Measurements from ENCODE around the gene SHANK3.
"Not testable (repeated sequence)": the region's sequence is repeated elsewhere in the genome, so short reads cannot be mapped to it uniquely, and the experiment has no call there.

The SHANK3 gene

DNA sequence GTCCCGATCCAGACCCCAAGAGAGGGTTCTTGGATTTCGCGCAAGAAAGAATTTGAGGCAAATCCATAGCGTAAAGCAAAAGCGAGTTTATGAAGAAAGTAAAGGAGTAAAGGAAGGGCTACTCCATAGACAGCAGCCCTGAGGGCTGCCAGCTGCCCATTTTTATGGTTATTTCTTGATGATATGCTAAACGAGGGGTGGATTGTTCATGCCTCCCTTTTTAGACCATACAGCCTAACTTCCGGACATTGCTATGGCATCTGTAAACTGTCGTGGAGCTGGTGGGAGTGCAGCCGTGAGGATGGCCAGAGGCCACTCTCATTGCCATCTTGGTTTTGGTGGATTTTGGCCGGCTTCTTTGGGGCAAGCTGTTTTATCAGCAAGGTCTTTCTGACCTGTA, 19.4 kb upstream of the SHANK3 start:
- DNase-seq (ENCODE audit: low read depth, low spot score), result no peak

DNA sequence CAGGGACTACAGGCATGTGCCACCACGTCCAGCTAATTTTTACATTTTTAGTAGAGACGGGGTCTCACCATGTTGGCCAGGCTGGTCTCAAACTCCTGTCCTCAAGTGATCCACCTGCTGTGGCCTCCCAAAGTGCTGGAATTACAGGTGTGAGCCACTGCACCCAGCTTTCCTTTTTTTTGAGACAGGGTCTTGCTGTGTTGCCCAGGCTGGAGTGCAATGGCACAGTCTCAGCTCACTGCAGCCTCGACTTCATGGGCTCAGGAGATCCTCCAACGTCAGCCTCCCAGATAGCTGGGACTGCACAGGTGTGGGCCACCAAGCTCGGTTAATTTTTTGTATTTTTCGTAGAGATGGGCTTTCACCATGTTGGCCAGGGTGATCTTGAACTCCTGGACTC, 18.0 kb upstream of the SHANK3 start:
- DNase-seq (ENCODE audit: low read depth, low spot score), result not testable (repeated sequence)

DNA sequence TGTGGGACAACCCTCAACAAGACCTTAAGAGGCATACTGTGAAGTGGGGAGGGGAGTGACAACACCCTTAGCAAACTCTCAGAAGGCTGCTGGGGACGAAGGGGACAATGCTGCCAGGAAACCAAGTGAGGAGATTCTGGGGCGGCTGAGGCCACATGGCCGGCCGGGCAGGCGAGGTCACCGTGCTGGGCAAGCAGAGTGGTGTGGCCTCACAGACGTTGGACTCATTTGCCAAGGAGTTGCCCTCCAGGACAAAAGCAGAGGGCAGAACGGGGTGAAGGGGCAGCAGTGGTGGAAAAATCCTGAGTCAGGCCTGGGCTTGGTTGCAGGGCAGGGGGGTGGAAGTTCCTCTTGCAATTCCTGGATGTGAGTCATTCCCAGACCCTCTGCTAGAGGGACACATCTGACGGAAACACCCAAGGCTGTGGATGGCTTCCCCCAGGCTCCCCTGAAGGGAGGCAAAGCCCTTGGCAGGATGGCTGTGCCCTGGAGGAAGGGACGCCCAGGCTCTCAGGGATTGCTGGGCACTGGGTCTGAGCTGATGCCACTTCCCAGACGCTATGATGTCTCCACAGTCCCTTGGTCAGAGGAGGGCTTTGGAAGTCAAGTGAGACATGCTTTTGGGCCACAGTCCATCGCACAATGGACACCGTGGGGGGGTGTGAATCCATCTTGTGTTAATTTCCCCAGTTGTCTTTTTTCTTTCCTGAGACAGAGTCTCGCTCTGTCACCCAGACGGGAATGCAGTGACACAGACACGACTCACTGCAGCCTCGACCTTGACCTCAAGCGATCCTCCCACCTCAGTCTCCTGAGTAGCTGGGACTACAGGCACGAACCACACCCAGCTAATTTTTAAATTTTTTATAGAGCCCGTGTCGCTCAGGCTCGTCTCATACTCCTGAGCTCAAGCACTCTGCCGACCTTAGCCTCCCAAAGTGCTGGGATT, 16.2 kb upstream of the SHANK3 start:
- DNase-seq (ENCODE audit: low read depth, low spot score), result no peak

DNA sequence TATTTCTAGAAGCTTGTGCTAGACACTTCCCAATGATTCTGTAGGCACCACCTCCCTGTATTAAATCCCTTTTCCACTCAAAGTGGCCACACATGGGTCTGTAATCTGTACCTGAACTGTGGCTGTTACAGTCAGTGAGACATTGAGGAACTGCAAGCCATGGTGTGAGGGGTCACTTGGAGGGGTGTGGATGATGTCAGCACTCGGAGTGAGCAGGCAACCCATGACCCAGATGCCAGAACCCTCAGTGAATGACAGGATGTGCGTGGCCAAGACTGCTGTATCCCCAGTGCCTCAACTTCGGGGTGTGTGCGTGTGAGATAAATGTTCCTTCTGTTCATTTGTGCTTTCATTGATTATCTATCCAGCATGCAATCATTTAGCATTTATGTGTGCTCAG, 14.7 kb upstream of the SHANK3 start:
- no peak for DNase-seq (ENCODE audit: low read depth, low spot score)

DNA sequence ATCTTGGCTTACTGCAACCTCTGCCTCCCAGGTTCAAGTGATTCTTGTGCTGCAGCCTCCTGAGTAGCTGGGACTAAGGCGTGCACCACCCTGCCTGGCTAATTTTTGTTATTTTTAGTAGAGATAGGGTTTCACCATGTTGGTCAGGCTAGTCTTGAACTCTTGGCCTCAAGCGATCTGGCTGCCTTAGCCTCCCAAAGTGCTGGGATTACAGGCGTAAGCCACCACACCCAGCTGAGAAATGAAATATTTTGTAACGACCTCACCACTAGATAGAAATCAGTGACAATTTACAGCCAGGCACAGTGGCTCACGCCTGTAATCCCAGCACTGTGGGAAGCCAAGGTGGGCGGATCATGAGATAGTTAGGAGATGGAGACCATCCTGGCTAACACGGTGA, 12.9 kb upstream of the SHANK3 start:
- not testable (repeated sequence) for DNase-seq (ENCODE audit: low read depth, low spot score)

DNA sequence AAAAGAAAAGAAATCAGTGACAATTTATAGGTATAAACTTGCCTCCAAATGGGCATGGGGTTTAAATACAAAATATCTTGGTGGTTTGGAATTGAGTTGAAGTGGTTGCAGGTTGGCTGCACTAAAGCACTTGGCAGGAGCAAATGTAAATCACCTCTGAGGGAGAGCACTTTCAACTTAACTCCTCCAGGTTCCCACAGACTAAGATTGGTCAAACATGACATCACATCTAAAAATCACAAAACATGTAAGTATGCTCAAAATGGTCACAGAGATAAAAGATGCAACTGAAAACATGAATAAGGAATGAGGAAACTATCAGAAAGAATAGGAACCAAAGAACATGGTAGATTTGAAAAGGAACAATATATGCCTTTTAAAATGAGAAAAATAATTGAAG, 12.3 kb upstream of the SHANK3 start:
- no peak for DNase-seq (ENCODE audit: low read depth, low spot score)

DNA sequence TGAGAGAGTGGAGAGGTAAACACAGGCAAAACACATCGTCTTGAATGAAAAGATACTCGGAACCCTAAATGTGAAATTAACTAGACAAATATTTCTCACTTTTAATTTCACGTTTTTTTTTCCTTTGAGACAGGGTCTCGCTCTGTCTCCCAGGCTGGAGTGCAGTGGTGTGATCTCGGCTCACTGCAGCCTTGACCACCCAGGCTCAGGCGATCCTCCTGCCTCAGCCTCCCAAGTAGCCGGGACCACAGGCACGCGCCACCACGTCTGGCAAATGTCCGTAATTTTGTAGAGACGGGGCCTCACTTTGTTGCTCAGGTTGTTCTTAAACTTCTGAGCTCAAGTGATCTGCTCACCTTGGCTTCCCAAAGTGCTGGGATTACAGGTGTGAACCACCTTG, 7.4 kb upstream of the SHANK3 start:
- no peak for DNase-seq (ENCODE audit: low read depth, low spot score)

DNA sequence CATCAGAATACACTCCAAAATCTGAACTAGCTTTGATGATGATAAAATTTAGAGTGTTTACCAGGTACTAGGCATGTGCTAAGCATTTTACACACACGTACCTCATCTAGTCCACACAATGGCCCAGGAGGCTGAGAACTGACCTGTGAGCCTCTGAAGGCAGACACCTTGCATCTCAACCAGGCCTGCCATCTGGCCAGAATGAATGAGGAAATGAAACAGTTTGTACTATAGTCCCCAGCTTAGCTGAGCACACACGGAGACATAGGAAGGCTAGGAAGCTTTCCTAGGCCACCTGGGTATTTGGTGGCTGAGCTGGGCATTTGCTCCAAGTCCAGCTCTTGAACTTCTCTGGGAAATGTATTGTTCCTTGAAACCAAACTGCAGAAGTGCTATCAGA, 6.9 kb upstream of the SHANK3 start:
- no peak for DNase-seq (ENCODE audit: low read depth, low spot score)

DNA sequence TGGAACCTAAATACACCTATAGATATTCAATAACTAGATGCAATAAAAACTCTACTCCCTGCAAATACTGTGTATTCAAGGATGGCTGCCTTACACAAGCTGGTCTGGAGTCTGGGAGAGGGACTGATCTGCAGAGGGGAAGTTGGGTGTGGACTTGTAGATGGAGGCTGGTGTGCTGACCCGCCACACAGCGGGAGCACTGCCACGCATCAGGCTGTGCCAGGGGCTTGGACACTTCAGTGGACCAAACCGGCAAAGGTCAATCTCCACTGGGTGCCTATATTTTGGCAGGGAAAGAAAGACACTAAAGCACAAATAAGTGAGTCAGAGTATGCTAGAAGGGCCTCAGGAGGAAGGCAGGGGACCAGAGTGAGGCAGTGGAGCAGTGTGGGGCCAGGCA, 2.1 kb upstream of the SHANK3 start:
- no peak for DNase-seq (ENCODE audit: low read depth, low spot score)

DNA sequence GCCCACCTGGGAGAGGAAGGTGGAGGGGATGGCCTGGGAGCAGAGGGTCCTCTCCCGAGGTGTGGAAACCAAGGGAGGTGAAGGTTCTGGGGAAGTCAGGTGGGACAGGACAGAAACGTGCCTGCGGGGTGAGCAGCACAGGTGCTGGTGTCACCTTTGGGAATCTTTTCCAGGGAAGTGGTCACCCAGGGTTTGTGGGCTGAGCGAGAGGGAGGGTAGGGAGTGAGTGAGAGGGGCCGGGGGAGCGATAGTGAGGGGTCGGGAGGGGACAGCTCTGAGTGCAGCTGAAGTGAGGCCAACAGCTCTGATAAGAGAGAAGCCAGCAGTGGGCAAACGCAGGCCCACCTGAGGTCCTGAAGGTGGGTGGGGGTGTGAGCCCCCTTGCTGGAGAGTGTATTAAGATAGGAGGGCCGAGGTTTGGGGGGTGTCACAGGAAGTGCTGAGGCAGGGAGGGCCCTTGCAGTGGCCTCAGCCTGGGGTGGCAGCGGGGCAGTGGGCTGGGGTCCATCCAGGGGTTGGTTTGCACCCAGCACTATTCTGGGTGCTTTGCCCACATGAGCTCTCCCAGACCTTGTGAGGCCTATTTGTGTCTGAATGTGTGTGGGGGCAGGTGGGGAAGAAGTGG, 1.6 kb upstream of the SHANK3 start:
- DNase-seq (ENCODE audit: low read depth, low spot score), result no peak

DNA sequence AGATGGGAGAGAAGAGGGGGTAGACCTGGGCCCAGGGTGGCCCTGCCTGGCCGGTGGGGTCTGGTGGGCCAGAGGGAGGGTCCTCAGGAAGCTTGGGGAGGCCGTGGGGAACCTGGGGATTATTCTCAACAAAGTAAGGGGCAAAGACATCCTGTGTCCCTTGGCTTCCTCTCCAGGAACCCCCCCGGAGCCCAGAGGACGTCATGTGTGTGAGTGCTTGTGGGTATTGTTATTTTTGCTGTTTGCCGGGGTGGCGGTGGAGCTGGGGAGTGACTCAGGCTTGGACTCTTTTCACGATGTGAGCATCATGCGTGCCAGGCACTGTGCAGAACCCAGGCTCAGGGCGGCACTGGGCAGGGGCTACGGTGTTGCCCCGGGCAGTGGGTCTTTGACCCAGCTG, 982 bp upstream of the SHANK3 start:
- DNase-seq (ENCODE audit: low read depth, low spot score), result no peak

DNA sequence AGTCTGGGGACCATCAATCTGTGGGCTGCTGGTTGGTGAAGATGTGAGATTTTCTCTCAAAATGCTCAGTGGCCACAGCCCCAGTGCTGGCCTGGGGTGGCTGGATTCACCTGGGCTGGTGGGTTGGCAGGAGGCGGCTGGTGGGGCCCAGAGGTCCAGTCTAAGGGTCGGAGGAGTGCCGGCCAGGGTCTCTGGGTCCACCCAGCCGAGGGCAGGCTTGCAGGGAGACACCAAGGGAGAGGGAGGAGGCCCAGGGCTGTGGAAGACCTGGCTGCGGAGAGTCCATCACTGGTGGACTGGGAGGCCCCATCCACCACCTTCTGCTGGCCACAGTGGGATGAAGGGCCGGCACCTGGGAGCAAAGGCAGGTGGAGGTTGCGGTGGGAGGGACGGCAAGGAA, 582 bp upstream of the SHANK3 start:
- no peak for DNase-seq (ENCODE audit: low read depth, low spot score)

DNA sequence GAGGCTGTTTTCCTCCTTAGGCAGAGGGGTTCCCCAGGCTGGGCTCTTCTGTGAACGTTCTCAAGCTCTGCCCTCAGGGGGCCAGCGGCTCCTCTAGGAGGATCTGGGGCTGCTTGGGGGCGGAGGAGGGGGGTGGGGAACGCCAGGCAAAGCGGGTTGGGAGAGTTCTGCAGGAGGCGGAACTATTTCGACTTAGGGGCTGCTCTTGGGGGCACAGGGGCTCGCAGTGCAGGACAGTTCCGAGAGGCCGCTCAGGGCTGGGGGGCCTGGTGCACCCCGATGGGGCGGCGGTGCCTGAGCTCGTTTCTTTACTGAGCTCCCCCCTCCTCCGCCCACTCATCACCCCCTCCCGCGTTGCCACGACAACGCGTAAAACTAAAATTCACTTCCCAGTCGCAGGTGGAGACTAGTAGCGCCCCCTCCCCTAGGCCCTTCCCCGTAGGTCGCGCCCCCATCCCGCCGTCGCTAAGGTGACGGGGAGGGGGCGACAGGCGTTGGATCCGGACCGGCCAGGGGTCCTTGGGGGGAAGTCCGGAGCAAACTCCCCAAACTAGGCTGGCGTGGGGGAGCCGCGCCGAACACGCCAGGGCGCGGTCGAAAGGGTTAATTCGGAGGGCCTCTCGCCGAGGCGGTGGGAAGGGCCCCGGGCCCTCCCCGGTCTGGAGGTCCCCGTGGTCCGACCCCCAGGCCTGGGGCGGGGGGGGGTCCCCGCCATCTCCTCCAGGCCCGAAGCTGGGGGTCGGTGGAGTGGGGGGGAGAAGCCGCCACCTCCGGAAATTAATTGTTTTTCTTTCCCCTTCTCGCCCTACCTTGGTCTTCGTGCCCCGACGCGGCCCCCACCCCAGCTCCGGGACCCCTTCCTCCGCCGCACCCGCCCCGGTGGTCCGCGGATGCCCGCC, 857 bp downstream of the SHANK3 start:
- DNase-seq (ENCODE audit: low read depth, low spot score), result no peak

DNA sequence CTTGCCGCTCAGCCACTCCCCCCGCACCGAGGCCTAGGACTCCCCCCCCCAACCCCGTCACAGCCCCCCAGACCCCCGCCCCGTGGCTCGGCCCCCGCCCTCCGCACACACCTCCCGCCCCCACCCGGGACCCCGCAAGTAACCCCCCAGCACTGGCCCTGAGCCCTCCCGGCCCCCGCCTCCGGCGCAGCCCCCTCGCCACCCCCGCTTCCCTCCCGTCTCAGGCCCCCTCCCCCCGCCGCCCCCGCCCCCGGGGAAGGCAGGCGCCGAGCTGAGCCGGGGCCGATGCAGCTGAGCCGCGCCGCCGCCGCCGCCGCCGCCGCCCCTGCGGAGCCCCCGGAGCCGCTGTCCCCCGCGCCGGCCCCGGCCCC, 1.5 kb downstream of the SHANK3 start:
- DNase-seq (ENCODE audit: low read depth, low spot score), result no peak

DNA sequence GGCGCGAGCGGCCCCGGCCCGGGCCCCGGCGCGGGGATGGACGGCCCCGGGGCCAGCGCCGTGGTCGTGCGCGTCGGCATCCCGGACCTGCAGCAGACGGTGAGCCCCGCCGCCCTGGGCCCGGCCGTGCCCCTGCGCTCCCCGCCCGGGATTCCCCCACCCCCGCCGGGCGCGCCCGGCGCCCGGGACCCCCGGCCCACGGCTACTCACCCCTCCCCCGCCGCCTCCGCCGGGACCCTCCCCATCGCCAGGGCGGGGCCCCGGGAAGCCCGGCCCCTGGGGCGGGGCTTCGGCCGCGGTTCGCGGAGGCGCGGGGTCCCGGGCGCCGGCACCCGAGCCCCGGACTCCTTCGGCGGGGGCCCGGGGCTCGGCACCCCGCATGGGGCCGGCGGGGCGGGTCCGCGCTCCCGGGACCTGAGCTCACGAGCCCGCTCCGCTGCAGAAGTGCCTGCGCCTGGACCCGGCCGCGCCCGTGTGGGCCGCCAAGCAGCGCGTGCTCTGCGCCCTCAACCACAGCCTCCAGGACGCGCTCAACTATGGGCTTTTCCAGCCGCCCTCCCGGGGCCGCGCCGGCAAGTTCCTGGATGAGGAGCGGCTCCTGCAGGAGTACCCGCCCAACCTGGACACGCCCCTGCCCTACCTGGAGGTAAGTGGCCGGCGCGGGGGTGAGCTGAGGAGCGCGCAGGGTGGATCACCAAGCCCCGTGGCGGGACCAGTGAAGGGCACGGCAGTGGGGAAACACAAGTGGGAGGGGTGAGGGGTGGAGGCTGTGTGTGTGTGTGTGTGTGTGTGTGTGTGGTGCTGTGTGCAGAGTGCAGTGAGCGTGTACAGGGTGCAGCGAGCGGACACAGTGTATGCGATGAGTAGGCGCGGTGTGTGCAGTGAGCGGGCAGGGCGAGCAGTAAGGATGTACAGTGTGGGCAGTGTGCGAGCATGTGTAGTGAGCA, 2.3 kb downstream of the SHANK3 start:
- no peak for DNase-seq (ENCODE audit: low read depth, low spot score)

DNA sequence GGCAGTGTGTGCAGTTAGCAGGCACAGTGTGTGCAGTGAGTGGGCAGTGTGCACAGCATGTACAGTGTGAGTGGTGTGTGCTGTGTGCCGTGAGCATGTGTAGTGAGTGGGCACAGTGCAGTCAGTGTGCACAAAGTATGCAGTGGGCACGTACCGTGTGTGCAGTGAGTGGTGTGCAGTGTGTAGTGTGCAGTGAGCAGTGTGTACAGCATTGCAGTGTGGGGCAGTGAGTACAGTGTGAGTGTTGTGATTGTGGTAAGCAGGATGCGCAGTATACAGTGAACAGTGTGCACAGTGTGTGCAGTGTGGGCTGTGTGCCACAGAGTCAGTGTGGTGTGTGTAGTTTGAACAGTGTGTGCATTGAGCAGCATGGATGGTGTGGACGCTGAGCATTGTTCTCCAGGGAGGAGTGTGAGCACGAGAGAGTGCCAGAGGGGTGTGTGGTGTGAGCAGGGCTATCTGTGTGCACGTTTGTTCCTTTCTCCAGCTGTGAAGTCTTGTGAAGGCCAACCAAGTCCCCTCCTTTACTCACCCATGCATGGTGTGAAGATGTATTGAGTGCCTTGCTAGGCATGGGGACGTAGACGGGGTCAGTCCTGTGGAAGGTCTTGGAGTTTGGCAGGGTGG, 3.0 kb downstream of the SHANK3 start:
- no peak for DNase-seq (ENCODE audit: low read depth, low spot score)

DNA sequence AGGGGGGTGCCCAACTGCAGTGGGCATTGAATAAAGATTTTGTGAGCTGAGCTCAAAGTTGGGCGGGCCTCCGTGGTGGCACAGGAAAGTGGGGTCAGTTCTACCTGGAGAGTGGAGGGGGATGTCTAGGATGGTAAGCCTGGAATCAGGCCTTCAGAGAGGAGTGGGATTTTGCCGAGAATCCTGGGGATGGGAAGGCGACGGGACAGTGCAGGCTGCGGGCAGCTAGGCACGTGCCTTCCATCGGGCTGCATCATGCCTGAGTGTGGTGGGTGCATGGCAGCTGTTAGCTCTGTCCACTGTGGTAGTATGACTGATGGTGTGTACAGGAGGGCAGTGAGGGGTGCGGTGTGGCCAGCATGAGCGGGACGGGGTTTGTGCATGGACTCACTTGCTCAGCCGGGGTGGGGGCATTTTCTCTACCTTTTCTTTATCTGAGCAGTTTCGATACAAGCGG, 3.6 kb downstream of the SHANK3 start:
- DNase-seq (ENCODE audit: low read depth, low spot score), result no peak

DNA sequence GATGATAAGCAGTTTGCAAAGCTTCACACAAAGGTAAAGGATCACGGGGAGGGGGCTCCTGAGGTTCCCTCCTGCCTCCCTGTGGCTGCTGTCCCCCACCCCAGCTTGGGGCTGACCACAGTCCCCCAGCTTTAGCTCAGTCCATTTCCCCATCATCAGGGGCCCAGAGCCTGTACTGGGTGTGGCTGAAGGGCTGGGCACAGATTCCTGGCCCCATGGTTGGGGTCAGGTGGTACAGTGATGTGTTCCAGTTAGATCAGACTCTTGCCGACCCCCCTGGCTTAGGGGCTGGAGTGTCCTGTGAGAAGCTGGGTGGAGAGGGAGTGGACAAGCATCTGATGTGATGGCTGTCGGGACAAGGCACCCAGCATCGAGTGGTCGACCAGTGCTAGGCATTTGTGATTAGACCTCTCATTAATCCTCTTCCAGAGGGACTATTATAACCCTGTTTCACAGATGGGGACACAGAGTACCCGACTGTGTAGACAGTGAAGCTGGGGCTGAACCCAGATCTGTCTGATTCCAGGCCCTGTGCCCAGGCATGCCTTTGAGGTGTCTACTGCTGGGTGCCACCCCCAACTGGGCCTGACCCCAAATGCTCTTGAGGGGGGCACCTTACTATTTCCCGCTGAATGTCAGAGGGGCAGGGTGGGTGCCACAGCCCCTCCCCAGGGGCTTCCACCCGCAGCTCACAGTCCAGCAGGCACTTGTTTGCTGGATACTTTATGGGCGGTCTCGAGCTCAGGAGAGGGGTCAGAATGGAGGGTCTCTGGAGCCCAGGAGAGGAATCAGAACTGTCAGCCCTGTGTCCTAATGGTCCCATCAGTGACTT, 4.3 kb downstream of the SHANK3 start:
- no peak for DNase-seq (ENCODE audit: low read depth, low spot score)

DNA sequence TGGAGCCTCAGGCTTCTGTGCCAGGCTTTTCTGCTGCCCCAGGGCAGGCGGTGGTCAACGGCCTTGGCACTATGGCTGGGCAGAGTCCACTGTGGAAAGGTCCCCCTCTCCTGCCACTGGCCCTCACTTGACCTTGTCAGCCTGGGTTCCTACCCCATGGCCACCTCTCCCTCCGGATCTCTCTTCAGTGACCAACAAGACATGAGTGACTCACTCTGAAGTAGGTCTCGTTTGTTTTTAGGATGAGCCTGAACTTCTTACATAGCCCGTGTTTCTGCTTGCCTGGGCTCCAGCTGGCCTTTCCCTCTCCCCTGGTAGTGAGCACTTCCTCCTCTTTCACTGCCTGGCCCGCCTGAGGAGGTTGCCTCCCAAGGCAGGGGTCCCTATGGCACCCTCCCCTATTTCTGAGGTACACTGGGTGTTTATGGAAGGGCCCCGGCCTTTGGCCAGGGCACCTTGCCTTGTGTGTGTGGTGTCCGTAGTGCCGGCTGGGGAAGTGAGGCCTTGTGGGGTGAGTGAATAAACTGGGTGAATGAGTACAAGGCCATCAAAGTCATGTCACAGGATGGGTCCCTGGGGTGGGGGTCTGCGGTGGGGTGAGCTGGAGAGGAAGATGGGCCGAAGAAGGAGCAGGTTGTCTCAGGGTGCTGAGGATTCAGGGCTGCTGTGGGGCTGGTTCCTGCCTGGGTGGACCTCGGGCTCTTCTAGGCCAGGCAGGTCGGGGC, 5.0 kb downstream of the SHANK3 start:
- DNase-seq (ENCODE audit: low read depth, low spot score), result no peak
